Trophoblast cell (in vitro differentiated cells and primary cell): Measurements from ENCODE around the gene NAA16.
"Not testable (repeated sequence)": the region's sequence is repeated elsewhere in the genome, so short reads cannot be mapped to it uniquely, and the experiment has no call there.

Source experiments
- DNase-seq, 2 donors: peaks; one replicate each; pipeline ENCODE4 v3.0.0-alpha.2; 2016
- H2AFZ ChIP-seq: 2 replicates; pipeline ENCODE4 v1.6.1; 2013; ENCODE audit warnings: low read length, moderate library complexity, mild to moderate bottlenecking; ENCODE audit not compliant: insufficient read depth, poor library complexity
- H2AK5ac ChIP-seq: 2 replicates; pipeline ENCODE4 v1.6.1; 2013; ENCODE audit warnings: mild to moderate bottlenecking, low read length
- H2BK120ac ChIP-seq: 2 replicates; pipeline ENCODE4 v1.6.1; 2013; ENCODE audit warnings: low read length, mild to moderate bottlenecking, moderate library complexity; ENCODE audit not compliant: insufficient read depth, poor library complexity
- H2BK12ac ChIP-seq: 2 replicates; pipeline ENCODE4 v1.6.1; 2013; ENCODE audit warnings: mild to moderate bottlenecking, low read length, moderate library complexity
- H2BK5ac ChIP-seq: 2 replicates; pipeline ENCODE4 v1.6.1; 2013; ENCODE audit warnings: low read length, low read depth, moderate library complexity, mild to moderate bottlenecking; ENCODE audit not compliant: poor library complexity
- H3K14ac ChIP-seq: 2 replicates; pipeline ENCODE4 v1.6.1; 2013; ENCODE audit warnings: mild to moderate bottlenecking, low read length
- H3K18ac ChIP-seq: 2 replicates; pipeline ENCODE4 v1.6.1; 2013; ENCODE audit warnings: mild to moderate bottlenecking, low read length
- H3K23ac ChIP-seq: 2 replicates; pipeline ENCODE4 v1.6.1; 2013; ENCODE audit warnings: low read length
- H3K27ac ChIP-seq: 2 replicates; pipeline ENCODE4 v1.5.1; 2013; ENCODE audit warnings: low read depth, mild to moderate bottlenecking, inconsistent platforms, low read length, moderate library complexity
- H3K27me3 ChIP-seq: 2 replicates; pipeline ENCODE4 v1.6.1; 2013; ENCODE audit warnings: inconsistent platforms, mild to moderate bottlenecking, low read length, moderate library complexity; ENCODE audit not compliant: insufficient read depth
- H3K36me3 ChIP-seq, 2 experiments: 1 replicate in 1 of 2; 2 replicates in 1 of 2; pipeline ENCODE4 v1.6.1; 2013; ENCODE audit warnings: low read length in 2 of 2, mild to moderate bottlenecking in 2 of 2, moderate library complexity in 1 of 2; ENCODE audit not compliant: insufficient read depth in 2 of 2, control insufficient read depth in 1 of 2
- H3K4ac ChIP-seq: 2 replicates; pipeline ENCODE4 v1.6.1; 2013; ENCODE audit warnings: low read depth, mild to moderate bottlenecking, low read length, moderate library complexity
- H3K4me1 ChIP-seq, 2 experiments: 1 replicate in 1 of 2; 2 replicates in 1 of 2; pipeline ENCODE4 v1.6.1; 2013; ENCODE audit warnings: low read length in 2 of 2, mild to moderate bottlenecking in 2 of 2, moderate library complexity in 1 of 2; ENCODE audit not compliant: insufficient read depth in 2 of 2, control insufficient read depth in 1 of 2
- H3K4me2 ChIP-seq: 2 replicates; pipeline ENCODE4 v1.6.1; 2013; ENCODE audit warnings: inconsistent platforms, mild to moderate bottlenecking, low read length, moderate library complexity
- H3K4me3 ChIP-seq: 2 replicates; pipeline ENCODE4 v1.5.1; 2013; ENCODE audit warnings: mild to moderate bottlenecking, low read depth, low read length, inconsistent platforms
- H3K79me1 ChIP-seq: one replicate; pipeline ENCODE4 v1.6.1; 2013; ENCODE audit warnings: low read length
- H3K79me2 ChIP-seq: 2 replicates; pipeline ENCODE4 v1.6.1; 2013; ENCODE audit warnings: low read length, mild to moderate bottlenecking; ENCODE audit not compliant: control insufficient read depth, insufficient read depth, poor library complexity
- H3K9ac ChIP-seq: 2 replicates; pipeline ENCODE4 v1.6.1; 2013; ENCODE audit warnings: mild to moderate bottlenecking, low read length
- H3K9me3 ChIP-seq: 2 replicates; pipeline ENCODE4 v1.6.1; 2013; ENCODE audit warnings: low read depth, mild to moderate bottlenecking, control low read depth, inconsistent platforms, low read length; ENCODE audit not compliant: insufficient read depth
- H4K12ac ChIP-seq: 2 replicates; pipeline ENCODE4 v1.6.1; 2013; ENCODE audit warnings: low read depth, mild to moderate bottlenecking, low read length, moderate library complexity
- H4K8ac ChIP-seq: 2 replicates; pipeline ENCODE4 v1.6.1; 2013; ENCODE audit warnings: low read depth, mild to moderate bottlenecking, low read length, moderate library complexity
- H4K91ac ChIP-seq: one replicate; pipeline ENCODE4 v1.6.1; 2013; ENCODE audit warnings: low read depth, mild to moderate bottlenecking, low read length, moderate library complexity
- WGBS: extraction: QIAGEN DNeasy Blood & Tissue Kit; methylation state at CpG from one replicate; pipeline ENCODE4 v1.1.7; 2013; ENCODE audit warnings: missing lambda C conversion rate; ENCODE audit not compliant: insufficient read length, insufficient coverage; ENCODE audit errors: extremely low coverage; 5-methylcytosine and 5-hydroxymethylcytosine counted together

Gene NAA16

GRCh38 chr13:41418731-41419130 is 107.7 kb downstream of the NAA16 start:
- Histone ChIP-seq H3K9me3 (no peaks in the 10 kb centered on the region), H2BK5ac (no peak overlapping the region), H2BK120ac (no peak overlapping the region), H3K23ac (no peak overlapping the region), H3K9ac (no peak overlapping the region), H2BK12ac (no peak overlapping the region), H2AK5ac (no peak overlapping the region), H3K4me1 (peaks cover 0 to 7% of the 10 kb centered on the region in 2 experiments), H3K18ac (no peak overlapping the region), H3K4me2 (no peak overlapping the region), H3K27me3 (peaks cover 3% of the 10 kb centered on the region), H4K91ac (no peak overlapping the region), H3K14ac (no peak overlapping the region), H3K27ac (no peak overlapping the region), H3K79me1 (no peaks in the 10 kb centered on the region), H3K4ac (no peak overlapping the region), H3K4me3 (no peak overlapping the region), H3K36me3 (no peaks in the 10 kb centered on the region), H3K79me2 (no peaks in the 10 kb centered on the region), H4K8ac (no peak overlapping the region), H4K12ac (no peak overlapping the region), H2AFZ (no peak overlapping the region)
- DNase-seq: no peak
- WGBS: no CpG with 5 or more reads among the region's 2 CpGs

- Histone ChIP-seq H3K4me2 (no peak overlapping the region), H2BK120ac (no peak overlapping the region), H3K14ac (no peak overlapping the region), H2BK12ac (no peak overlapping the region), H3K18ac (no peak overlapping the region), H3K4ac (no peak overlapping the region), H3K79me2 (no peaks in the 10 kb centered on the region), H4K91ac (no peak overlapping the region), H3K27me3 (peaks cover 3% of the 10 kb centered on the region), H4K8ac (no peak overlapping the region), H3K23ac (no peak overlapping the region), H3K27ac (no peak overlapping the region), H2BK5ac (no peak overlapping the region), H3K79me1 (no peaks in the 10 kb centered on the region), H3K4me3 (no peak overlapping the region), H4K12ac (no peak overlapping the region), H3K9me3 (no peaks in the 10 kb centered on the region), H3K9ac (no peak overlapping the region), H2AFZ (no peak overlapping the region), H3K36me3 (no peaks in the 10 kb centered on the region), H3K4me1 (peaks cover 0 to 7% of the 10 kb centered on the region in 2 experiments), H2AK5ac (no peak overlapping the region)
- no peak for DNase-seq
- no CpG with 5 or more reads among the region's 1 CpG for WGBS
Measured at GRCh38 chr13:41419206-41419605, 108.1 kb downstream of the NAA16 start.

DNA sequence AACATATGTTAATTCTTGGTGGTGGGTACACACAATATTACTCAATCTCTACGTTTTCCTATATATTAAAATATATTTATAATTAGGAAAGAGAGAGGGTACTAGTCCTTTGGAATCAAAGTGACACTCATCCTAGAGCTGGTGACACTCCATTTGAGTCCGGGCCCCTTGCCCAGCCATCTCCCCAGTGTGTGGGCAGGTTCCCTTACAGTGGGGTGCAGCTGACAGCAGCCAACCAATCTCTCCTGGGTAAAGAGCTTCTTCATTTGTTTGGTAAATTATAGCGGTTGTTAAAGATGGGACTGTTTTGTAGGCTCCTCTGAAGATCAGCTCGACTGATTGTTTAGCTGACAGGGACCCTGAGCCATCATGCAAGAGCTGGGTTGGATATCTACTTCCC is 109.1 kb downstream of the NAA16 start:
- Histone ChIP-seq H4K12ac (no peak overlapping the region), H2AFZ (no peak overlapping the region), H3K36me3 (no peaks in the 10 kb centered on the region), H2BK120ac (no peak overlapping the region), H3K27me3 (peaks cover 3% of the 10 kb centered on the region), H3K14ac (no peak overlapping the region), H3K4me2 (no peak overlapping the region), H2BK5ac (no peak overlapping the region), H2AK5ac (no peak overlapping the region), H3K4me3 (no peak overlapping the region), H3K4ac (no peak overlapping the region), H3K9ac (no peak overlapping the region), H2BK12ac (peak overlapping the region; percentile 8), H3K23ac (no peak overlapping the region), H4K8ac (no peak overlapping the region), H3K18ac (no peak overlapping the region), H3K4me1 (peaks cover 0 to 7% of the 10 kb centered on the region in 2 experiments), H3K9me3 (no peaks in the 10 kb centered on the region), H4K91ac (peak overlapping the region; percentile 47), H3K79me1 (no peaks in the 10 kb centered on the region), H3K79me2 (no peaks in the 10 kb centered on the region), H3K27ac (no peak overlapping the region)
- WGBS: no CpG with 5 or more reads among the region's 4 CpGs
- DNase-seq: no peak

- H3K27ac ChIP-seq, H4K91ac ChIP-seq, H4K12ac ChIP-seq, H2AFZ ChIP-seq, H2BK12ac ChIP-seq, H3K79me2 ChIP-seq, H2BK5ac ChIP-seq, H3K79me1 ChIP-seq, H2BK120ac ChIP-seq, H2AK5ac ChIP-seq, H3K36me3 ChIP-seq, DNase-seq, H3K18ac ChIP-seq, H3K4me3 ChIP-seq, H3K4me2 ChIP-seq, H3K14ac ChIP-seq, H3K4ac ChIP-seq, H4K8ac ChIP-seq, H3K9ac ChIP-seq, H3K23ac ChIP-seq, H3K27me3 ChIP-seq, H3K9me3 ChIP-seq, H3K4me1 ChIP-seq: not testable (repeated sequence)
- WGBS: no CpG with 5 or more reads among the region's 6 CpGs
Measured at GRCh38 chr13:41421330-41421729, 110.3 kb downstream of the NAA16 start.
